GM21515 (cell line): ENCODE measurements around the gene HS3ST3B1.

Source experiments
- ATAC-seq: cut with Tn5 transposase; IDR thresholded peaks from one replicate; pipeline ENCODE4 v1.9.1; 2021; ENCODE audit not compliant: unreplicated experiment

HS3ST3B1 gene

DNA sequence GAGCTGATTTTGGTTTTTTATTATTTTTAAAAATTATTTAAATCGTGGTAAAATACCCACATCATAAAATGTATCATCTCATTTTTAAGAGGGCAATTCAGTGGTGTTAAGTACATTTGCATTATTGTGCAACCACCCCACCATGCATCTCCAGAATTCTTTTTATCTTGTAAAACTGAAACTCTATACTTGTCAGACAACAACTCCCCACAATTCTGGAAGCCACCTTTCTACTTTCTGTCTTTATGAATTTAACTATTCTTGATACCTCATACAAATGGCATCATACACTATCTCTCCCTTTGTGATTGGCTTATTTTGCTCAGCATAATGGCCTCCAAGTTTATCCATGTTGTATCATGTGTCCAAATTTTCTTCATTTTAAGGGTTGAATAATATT, 97.9 kb downstream of the HS3ST3B1 start:
- ATAC-seq, result no peak
